Hepatic stellate cell (primary cell): ENCODE measurements around the gene GPHN.
"Not testable (repeated sequence)": the region's sequence is repeated elsewhere in the genome, so short reads cannot be mapped to it uniquely, and the experiment has no call there.

Experiments used
- DNase-seq: peaks from one replicate; pipeline ENCODE4 v3.0.0; 2011; ENCODE audit warnings: low spot score

The GPHN gene

GRCh38 chr14:66802962-66803361 lies 295.0 kb downstream of the GPHN start:
- DNase-seq = no peak

- no peak for DNase-seq
These were observed 296.2 kb downstream of the GPHN start for GRCh38 chr14:66804141-66804540.

GRCh38 chr14:66813636-66814035 lies 305.7 kb downstream of the GPHN start:
- no peak for DNase-seq

GRCh38 chr14:66815687-66816086 lies 307.7 kb downstream of the GPHN start:
- DNase-seq = no peak

- no peak for DNase-seq
These were observed 316.3 kb downstream of the GPHN start for GRCh38 chr14:66824251-66824650.

- no peak for DNase-seq
These were observed 319.2 kb downstream of the GPHN start for GRCh38 chr14:66827182-66827581.

- no peak for DNase-seq
These were observed 323.2 kb downstream of the GPHN start for GRCh38 chr14:66831173-66831572.

GRCh38 chr14:66833816-66834215 lies 325.9 kb downstream of the GPHN start:
- DNase-seq = no peak

GRCh38 chr14:66837436-66837835 lies 329.5 kb downstream of the GPHN start:
- not testable (repeated sequence) for DNase-seq

GRCh38 chr14:66842911-66843512 lies 335.1 kb downstream of the GPHN start:
- DNase-seq = no peak

GRCh38 chr14:66850258-66850888 lies 342.4 kb downstream of the GPHN start:
- no peak for DNase-seq

- DNase-seq = no peak
These were observed 345.4 kb downstream of the GPHN start for GRCh38 chr14:66853311-66853710.

GRCh38 chr14:66857867-66858266 lies 349.9 kb downstream of the GPHN start:
- no peak for DNase-seq

- DNase-seq = no peak
These were observed 351.2 kb downstream of the GPHN start for GRCh38 chr14:66859063-66859671.

- DNase-seq = no peak
These were observed 373.6 kb downstream of the GPHN start for GRCh38 chr14:66881596-66881995.

- no peak for DNase-seq
These were observed 376.2 kb downstream of the GPHN start for GRCh38 chr14:66884149-66884548.

GRCh38 chr14:66900719-66901118 lies 392.8 kb downstream of the GPHN start:
- no peak for DNase-seq

GRCh38 chr14:66910311-66910840 lies 402.4 kb downstream of the GPHN start:
- no peak for DNase-seq

- DNase-seq = no peak
These were observed 408.5 kb downstream of the GPHN start for GRCh38 chr14:66916421-66916820.

- DNase-seq = no peak
These were observed 410.6 kb downstream of the GPHN start for GRCh38 chr14:66918527-66918926.

- DNase-seq = no peak
These were observed 412.2 kb downstream of the GPHN start for GRCh38 chr14:66920196-66920595.

- DNase-seq = no peak
These were observed 415.3 kb downstream of the GPHN start for GRCh38 chr14:66923251-66923650.

GRCh38 chr14:66939409-66939808 lies 431.5 kb downstream of the GPHN start:
- no peak for DNase-seq
